GM23338 (cell line): Measurements from ENCODE around the gene IL1RL1. TPM values are rescaled to one million over a fixed set of nuclear protein-coding genes. Genes with fewer than 3 reads are reported as not detected.

Experiments
- ATAC-seq: fragments of 200-7000 bp; cut with Tn5 transposase; 3 replicates; pipeline ENCODE4 v1.9.1; 2020
- DNase-seq: peaks from one replicate; pipeline ENCODE4 v3.0.0-alpha.2; 2015; ENCODE audit warnings: low spot score
- H2AFZ ChIP-seq: fragments of 200-600 bp; sonication (generic); 2 replicates; pipeline ENCODE4 v1.8.0; 2016; ENCODE audit warnings: antibody characterized with exemption, mild to moderate bottlenecking, moderate library complexity
- H3F3A ChIP-seq: fragments of 200-600 bp; sonication (generic); replicated peaks from 2 replicates; pipeline ENCODE4 v1.8.0; 2017; ENCODE audit warnings: antibody characterized with exemption, mixed run types, low read depth
- H3K27ac ChIP-seq: fragments of 200-600 bp; sonication (generic); 2 replicates; pipeline ENCODE4 v1.6.1; 2016; ENCODE audit warnings: low read depth
- H3K27me3 ChIP-seq: fragments of 200-600 bp; sonication (generic); 2 replicates; pipeline ENCODE4 v1.8.0; 2016; ENCODE audit warnings: mild to moderate bottlenecking, mixed run types, moderate library complexity; ENCODE audit not compliant: insufficient read depth
- H3K36me3 ChIP-seq: fragments of 200-600 bp; sonication (generic); 2 replicates; pipeline ENCODE4 v1.8.0; 2016; ENCODE audit warnings: mild to moderate bottlenecking; ENCODE audit not compliant: insufficient read depth
- H3K4me1 ChIP-seq: fragments of 200-600 bp; sonication (generic); 2 replicates; pipeline ENCODE4 v1.8.0; 2016; ENCODE audit warnings: mild to moderate bottlenecking, moderate library complexity; ENCODE audit not compliant: insufficient read depth
- H3K4me2 ChIP-seq: fragments of 200-600 bp; sonication (generic); 2 replicates; pipeline ENCODE4 v1.7.1; 2017; ENCODE audit warnings: mixed run types
- H3K4me3 ChIP-seq: fragments of 200-600 bp; sonication (generic); 2 replicates; pipeline ENCODE4 v1.6.1; 2016; ENCODE audit warnings: mixed run types
- H3K79me2 ChIP-seq: fragments of 200-600 bp; sonication (generic); replicated peaks from 2 replicates; pipeline ENCODE4 v1.8.0; 2017; ENCODE audit warnings: mild to moderate bottlenecking; ENCODE audit not compliant: insufficient read depth
- H3K9me2 ChIP-seq: fragments of 200-600 bp; sonication (generic); 2 replicates; pipeline ENCODE4 v1.8.0; 2017; ENCODE audit not compliant: insufficient read depth
- H4K20me1 ChIP-seq: fragments of 200-600 bp; sonication (generic); replicated peaks from 2 replicates; pipeline ENCODE4 v1.8.0; 2017; ENCODE audit warnings: mild to moderate bottlenecking; ENCODE audit not compliant: insufficient read depth
- H3K27ac Mint-ChIP-seq: 2 replicates; pipeline ENCODE4 v1.8.0; 2020; ENCODE audit warnings: inconsistent platforms, mild to moderate bottlenecking, moderate library complexity, mixed read lengths
- H3K27me3 Mint-ChIP-seq: 3 replicates; pipeline ENCODE4 v1.8.0; 2022; ENCODE audit warnings: low read depth, mild to moderate bottlenecking, moderate library complexity, mixed read lengths, inconsistent platforms; ENCODE audit not compliant: insufficient read depth, poor library complexity
- H3K36me3 Mint-ChIP-seq: 3 replicates; pipeline ENCODE4 v1.8.0; 2021; ENCODE audit warnings: low read depth, mild to moderate bottlenecking, inconsistent platforms, moderate library complexity, mixed read lengths
- H3K4me1 Mint-ChIP-seq: 3 replicates; pipeline ENCODE4 v1.8.0; 2020; ENCODE audit warnings: mild to moderate bottlenecking, inconsistent platforms, mixed read lengths
- H3K4me3 Mint-ChIP-seq: 3 replicates; pipeline ENCODE4 v1.8.0; 2021; ENCODE audit warnings: moderate library complexity, mild to moderate bottlenecking, inconsistent platforms, mixed read lengths
- H3K9me3 Mint-ChIP-seq: 3 replicates; pipeline ENCODE4 v1.8.0; 2020; ENCODE audit warnings: moderate library complexity, mild to moderate bottlenecking, inconsistent platforms, mixed read lengths
- CREB1 ChIP-seq: fragments of 250-450 bp; sonication (Bioruptor Pico); IDR thresholded peaks from 2 replicates; pipeline ENCODE4 v1.5.0; 2020; ENCODE audit warnings: low read depth, mild to moderate bottlenecking, moderate library complexity
- EZH2 ChIP-seq: fragments of 200-600 bp; sonication (generic); IDR thresholded peaks from one replicate; pipeline ENCODE4 v1.8.0; 2017; ENCODE audit warnings: antibody characterized with exemption, mild to moderate bottlenecking, low read depth; ENCODE audit not compliant: unreplicated experiment
- EZH2phosphoT487 ChIP-seq: fragments of 200-600 bp; sonication (generic); IDR thresholded peaks from one replicate; pipeline ENCODE4 v1.8.1; 2018; ENCODE audit warnings: antibody characterized with exemption; ENCODE audit not compliant: unreplicated experiment
- JUNB ChIP-seq: IDR thresholded peaks from one replicate; pipeline ENCODE4 v1.6.1; 2016; ENCODE audit warnings: antibody characterized with exemption; ENCODE audit not compliant: unreplicated experiment
- NANOG ChIP-seq: IDR thresholded peaks from 2 replicates; pipeline ENCODE4 v1.6.1; 2016; ENCODE audit warnings: antibody characterized with exemption, borderline replicate concordance
- POLR2AphosphoS5 ChIP-seq: IDR thresholded peaks from 2 replicates; pipeline ENCODE4 v1.6.1; 2016; ENCODE audit warnings: antibody characterized with exemption, low read depth
- REST ChIP-seq: IDR thresholded peaks from one replicate; pipeline ENCODE4 v1.6.1; 2018; ENCODE audit warnings: antibody characterized with exemption; ENCODE audit not compliant: unreplicated experiment
- STAT1 ChIP-seq: IDR thresholded peaks from one replicate; pipeline ENCODE4 v1.6.1; 2016; ENCODE audit warnings: antibody characterized with exemption; ENCODE audit not compliant: unreplicated experiment
- ZNF331 ChIP-seq: fragments of 250-450 bp; sonication (Bioruptor Pico); IDR thresholded peaks from 2 replicates; pipeline ENCODE4 v1.5.0; 2020; ENCODE audit warnings: low read depth, mild to moderate bottlenecking, moderate library complexity
- polyA plus RNA-seq: library from polyadenylated mRNA; unstranded; fragments of >200 nt; fragmentation: Nextera tagmentation; extraction: Ambion mirVana; gene quantifications from 2 replicates; pipeline ENCODE4 v1.2.1, GENCODE V29; 2016
- total RNA-seq: library from RNA; depleted of rRNA; stranded (reverse); fragments of >200 nt; shearing (Covaris generic); gene quantifications from 2 replicates; pipeline ENCODE4 v1.2.3, GENCODE V29; 2014

IL1RL1 gene
- total and polyA plus RNA-seq, 2 experiments from 2014 or later = not detected

GRCh38 chr2:102361632-102362241 lies 50.4 kb downstream of the IL1RL1 start:
- Mint-ChIP-seq H3K4me3 (no peak overlapping the region), H3K27me3 (peaks cover 7% of the 10 kb centered on the region), H3K9me3 (peaks cover 29% of the 10 kb centered on the region), H3K36me3 (peaks cover 22% of the 10 kb centered on the region), H3K4me1 (peaks cover 9% of the 10 kb centered on the region; the same call in 2 of the 3 replicates), H3K27ac (no peak overlapping the region)
- H3K4me1 ChIP-seq = no peaks in the 10 kb centered on the region
- peaks cover 3% of the 10 kb centered on the region; the same call in 1 of the 2 replicates for H3K9me2 ChIP-seq
- H3K79me2 ChIP-seq = no peaks in the 10 kb centered on the region
- TF ChIP-seq JUNB (no peak), ZNF331 (no peak), STAT1 (no peak), EZH2phosphoT487 (no peak), NANOG (no peak), REST (no peak)
- no peak overlapping the region for H3K27ac ChIP-seq
- ATAC-seq (peak; percentile 57), DNase-seq (no peak)
- H3F3A ChIP-seq = no peaks in the 10 kb centered on the region
- peak overlapping the region; percentile 89 for H2AFZ ChIP-seq
- no peaks in the 10 kb centered on the region for H4K20me1 ChIP-seq
- H3K4me2 ChIP-seq = no peak overlapping the region
- peaks cover 3% of the 10 kb centered on the region for H3K27me3 ChIP-seq
- no peak overlapping the region for H3K4me3 ChIP-seq
- H3K36me3 ChIP-seq = no peaks in the 10 kb centered on the region; the same call in 1 of the 2 replicates

GRCh38 chr2:102365763-102366162 lies 54.4 kb downstream of the IL1RL1 start:
- Mint-ChIP-seq H3K27ac (no peak overlapping the region), H3K4me1 (peaks cover 9% of the 10 kb centered on the region; the same call in 2 of the 3 replicates), H3K4me3 (no peak overlapping the region), H3K36me3 (peaks cover 24% of the 10 kb centered on the region), H3K9me3 (peaks cover 41% of the 10 kb centered on the region), H3K27me3 (no peaks in the 10 kb centered on the region)
- H3K4me1 ChIP-seq = no peaks in the 10 kb centered on the region
- no peaks in the 10 kb centered on the region for H3K27me3 ChIP-seq
- no peak overlapping the region for H3K27ac ChIP-seq
- no peaks in the 10 kb centered on the region for H4K20me1 ChIP-seq
- no peak for ATAC-seq
- H3K79me2 ChIP-seq = no peaks in the 10 kb centered on the region
- no peak overlapping the region for H2AFZ ChIP-seq
- no peaks in the 10 kb centered on the region; the same call in 1 of the 2 replicates for H3K36me3 ChIP-seq
- H3K4me3 ChIP-seq = no peak overlapping the region
- no peak for TF ChIP-seq STAT1
- no peak for TF ChIP-seq POLR2AphosphoS5
- no peak for TF ChIP-seq EZH2
- no peak for TF ChIP-seq CREB1 (CRISPR knock-in tag)
- no peak for TF ChIP-seq JUNB
- no peak for TF ChIP-seq EZH2phosphoT487
- no peak for TF ChIP-seq ZNF331
- TF ChIP-seq REST = no peak
- no peak for DNase-seq
- no peaks in the 10 kb centered on the region for H3F3A ChIP-seq
- H3K4me2 ChIP-seq = no peak overlapping the region
- peaks cover 3% of the 10 kb centered on the region; the same call in 1 of the 2 replicates for H3K9me2 ChIP-seq
